RKO (cell line): Measurements from ENCODE around the gene KCTD12.

Experiments used
- DNase-seq: peaks from one replicate; pipeline ENCODE4 v3.0.0-alpha.2; 2016; ENCODE audit warnings: low spot score

KCTD12 gene

DNA sequence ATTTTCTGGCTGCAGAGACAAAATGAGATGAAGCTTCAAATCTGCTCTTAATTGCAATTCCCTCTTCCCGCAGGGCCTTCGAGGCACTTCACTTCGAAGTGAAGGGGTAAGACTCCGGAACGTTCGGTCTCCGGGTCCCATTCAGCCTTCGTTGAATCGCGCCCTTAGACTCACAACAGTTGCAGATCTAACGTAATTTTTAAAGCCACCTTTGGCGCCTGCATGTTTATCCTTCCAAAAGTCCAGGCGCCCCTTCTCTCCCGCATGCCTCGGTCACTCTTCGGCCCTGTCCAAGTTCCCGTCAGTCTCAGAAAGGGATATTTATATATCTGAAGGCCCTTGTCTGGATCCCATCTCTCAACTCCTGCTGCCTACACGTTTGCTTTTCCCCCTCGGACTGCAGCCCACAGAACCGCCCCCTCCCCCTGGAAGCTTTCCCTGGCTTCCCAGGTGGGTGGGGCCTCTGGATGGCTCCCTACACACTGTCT is 915 bp upstream of the KCTD12 start:
- no peak for DNase-seq

GRCh38 chr13:76886005-76886291 is 257 bp downstream of the KCTD12 start:
- DNase-seq: no peak

DNA sequence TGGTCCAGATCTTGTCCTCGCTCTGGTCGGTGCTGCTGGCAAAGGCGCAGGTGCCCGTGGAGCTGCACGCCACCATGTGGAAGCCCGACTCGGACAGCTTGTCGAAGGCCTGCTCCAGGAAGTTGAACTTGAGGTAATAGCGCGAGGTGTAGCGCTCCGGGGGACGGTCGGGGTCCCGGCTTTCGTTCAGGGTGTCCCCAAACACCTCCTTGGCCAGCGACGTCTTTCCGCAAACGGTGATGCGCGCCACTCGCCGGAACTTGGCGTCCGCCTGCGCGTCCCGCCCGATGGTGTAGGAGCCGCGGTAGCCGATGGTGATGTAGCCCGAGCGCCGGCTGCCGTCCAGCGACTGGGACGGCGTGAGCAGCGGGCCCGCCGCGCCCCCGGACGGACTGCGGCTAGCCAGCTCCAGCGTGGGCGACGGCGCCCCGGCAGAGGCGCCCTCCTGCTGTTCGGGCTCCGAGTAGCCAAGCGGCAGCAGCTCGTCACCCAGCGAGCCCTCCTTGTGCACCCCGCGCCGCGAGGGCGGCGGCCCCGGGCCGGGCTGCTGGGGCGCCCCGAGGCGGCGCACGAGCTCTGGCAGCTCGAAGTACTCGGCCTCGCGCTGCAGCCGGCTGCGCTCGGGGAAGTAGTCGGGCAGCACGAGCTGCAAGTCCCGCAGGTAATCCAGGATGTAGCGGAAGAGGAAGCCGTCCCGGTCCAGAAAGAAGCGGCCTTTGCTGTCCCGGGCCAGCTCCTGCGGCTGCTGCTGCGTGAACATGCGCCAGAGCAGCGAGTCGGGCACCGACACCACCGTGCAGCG is 801 bp downstream of the KCTD12 start:
- peak; percentile 57 for DNase-seq

DNA sequence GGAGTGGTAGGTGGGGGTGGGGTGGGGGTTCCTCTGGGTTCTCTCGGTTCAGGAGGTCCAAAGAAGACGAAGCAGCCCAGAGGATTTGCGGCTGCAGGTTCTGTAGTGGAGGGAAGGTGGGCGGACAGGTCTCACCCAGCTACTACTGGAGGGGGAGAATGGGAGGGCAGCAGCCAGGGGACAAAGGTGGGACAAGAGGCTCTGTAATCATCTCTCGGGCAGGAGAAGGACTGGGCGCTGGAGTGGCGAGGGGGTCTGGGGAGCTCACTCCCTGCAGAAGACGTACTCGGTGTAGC is 1.4 kb downstream of the KCTD12 start:
- DNase-seq: no peak

GRCh38 chr13:76884186-76884906 is 1.9 kb downstream of the KCTD12 start:
- peak; percentile 59 for DNase-seq

GRCh38 chr13:76883236-76883635 is 3.0 kb downstream of the KCTD12 start:
- DNase-seq: no peak

- DNase-seq: no peak
These were observed 3.8 kb downstream of the KCTD12 start for GRCh38 chr13:76882431-76882830.

- no peak for DNase-seq
These were observed 6.3 kb downstream of the KCTD12 start for GRCh38 chr13:76879883-76880270.

DNA sequence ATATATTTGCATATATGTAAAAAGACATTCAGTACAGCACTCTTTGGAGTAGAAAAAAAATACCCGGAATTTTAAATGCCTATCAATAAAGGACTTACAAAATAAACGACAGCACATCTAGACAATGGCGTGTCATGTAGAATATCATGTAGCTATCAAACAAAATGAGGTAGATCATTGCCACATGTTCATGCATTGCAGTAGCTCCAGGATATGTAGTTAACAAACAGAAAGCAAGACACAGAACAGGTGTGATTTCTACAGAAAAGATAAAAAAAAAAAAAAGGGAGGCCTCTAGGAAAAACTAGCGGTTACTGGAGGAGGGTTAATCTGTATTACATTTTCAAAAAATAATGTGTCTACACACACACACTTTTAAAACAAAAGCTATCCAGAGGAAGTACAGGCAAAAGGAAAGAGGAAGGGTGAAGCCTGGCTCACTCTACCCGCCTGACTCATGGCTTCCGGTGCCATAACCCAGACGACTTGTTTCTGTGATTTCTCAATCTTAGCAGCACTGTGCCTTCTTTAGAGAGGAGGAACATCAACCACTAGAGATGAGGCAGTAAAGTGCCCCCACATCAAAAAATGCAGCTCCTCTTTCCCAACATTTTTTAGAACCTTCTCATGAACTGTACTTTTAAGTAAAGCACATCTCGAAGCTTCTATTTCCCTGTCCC is 6.9 kb downstream of the KCTD12 start:
- peak; percentile 68 for DNase-seq

DNA sequence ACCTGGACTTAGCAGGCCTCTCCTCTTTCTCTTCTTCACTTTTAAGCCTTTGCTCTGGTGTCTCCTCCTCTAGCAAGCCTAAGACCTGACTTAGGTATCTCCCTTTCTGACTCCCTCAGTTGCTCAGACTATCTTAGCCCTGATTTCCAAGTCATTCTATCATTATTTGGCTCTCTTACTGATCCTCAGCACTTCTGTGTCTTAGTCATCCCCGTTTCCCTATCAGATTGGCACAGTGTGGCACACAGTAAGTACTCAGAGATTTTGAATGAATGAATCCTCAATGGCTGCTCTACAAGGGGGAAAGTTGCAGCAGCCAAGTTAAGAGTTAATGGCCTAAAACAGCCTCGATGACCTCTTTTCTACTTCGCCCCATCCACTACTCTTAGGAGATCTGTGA is 8.2 kb downstream of the KCTD12 start:
- no peak for DNase-seq

GRCh38 chr13:76875271-76875815 is 10.9 kb downstream of the KCTD12 start:
- DNase-seq: no peak

- no peak for DNase-seq
These were observed 11.7 kb downstream of the KCTD12 start for GRCh38 chr13:76874479-76874878.

DNA sequence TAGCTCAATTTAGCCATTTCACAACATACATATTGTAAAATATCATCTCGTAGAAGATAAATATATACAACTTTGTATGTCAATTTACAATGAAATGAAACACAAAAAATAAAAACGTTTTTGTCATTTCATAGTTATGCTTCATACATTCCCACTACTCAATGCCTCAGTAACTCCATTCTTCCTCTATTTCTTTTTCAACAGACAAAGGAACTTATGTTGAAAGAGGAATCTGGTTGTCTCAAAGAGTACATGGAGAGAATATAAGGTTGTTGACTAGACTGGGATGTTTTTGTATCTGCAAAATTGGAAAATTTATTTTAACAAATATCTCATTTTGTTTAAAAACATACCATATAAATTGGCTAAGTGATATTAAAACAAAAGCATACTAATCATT is 12.8 kb downstream of the KCTD12 start:
- DNase-seq: no peak

GRCh38 chr13:76872675-76873074 is 13.5 kb downstream of the KCTD12 start:
- DNase-seq: no peak

- DNase-seq: no peak
These were observed 14.8 kb downstream of the KCTD12 start for GRCh38 chr13:76871432-76871831.

DNA sequence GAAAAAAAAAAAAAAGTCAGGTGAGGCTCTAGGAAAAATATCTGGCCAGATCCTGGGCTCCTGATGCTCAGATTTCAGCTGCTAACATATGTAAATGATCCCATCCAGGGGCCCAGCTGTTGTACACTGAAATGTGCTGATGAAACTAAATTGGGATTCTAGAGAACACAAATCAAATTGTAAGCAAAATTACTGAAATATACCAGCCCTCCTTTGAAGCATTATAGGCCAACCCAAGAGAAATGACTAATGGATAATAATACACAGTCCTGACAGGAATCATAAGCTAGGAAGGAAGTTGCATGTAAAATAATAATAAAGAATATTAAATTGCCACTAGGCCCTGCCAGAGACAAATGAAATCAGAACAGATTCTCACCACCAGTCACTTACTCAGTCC is 17.8 kb downstream of the KCTD12 start:
- no peak for DNase-seq

DNA sequence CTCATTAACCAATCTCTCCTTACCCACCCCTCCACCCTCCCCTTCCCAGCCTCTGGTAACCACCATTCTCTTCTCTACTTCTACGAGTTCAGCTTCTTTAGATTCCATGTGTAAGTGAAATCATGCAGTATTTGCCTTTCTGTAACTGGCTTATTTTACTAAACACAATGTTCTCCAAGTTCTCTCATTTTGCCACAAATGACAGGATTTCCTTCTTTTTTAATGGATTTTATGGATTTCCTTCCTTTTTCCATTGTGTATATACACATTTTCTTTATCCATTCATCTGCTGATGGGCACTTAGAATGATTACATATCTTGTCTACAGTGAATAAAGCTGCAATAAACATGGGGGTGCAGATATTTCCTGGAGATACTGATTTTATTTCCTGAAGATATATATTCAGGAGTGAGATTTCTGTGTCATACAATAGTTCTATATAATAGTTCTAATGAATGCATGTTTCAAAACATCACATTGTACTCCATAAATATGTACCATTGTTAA is 20.2 kb downstream of the KCTD12 start:
- DNase-seq: no peak

DNA sequence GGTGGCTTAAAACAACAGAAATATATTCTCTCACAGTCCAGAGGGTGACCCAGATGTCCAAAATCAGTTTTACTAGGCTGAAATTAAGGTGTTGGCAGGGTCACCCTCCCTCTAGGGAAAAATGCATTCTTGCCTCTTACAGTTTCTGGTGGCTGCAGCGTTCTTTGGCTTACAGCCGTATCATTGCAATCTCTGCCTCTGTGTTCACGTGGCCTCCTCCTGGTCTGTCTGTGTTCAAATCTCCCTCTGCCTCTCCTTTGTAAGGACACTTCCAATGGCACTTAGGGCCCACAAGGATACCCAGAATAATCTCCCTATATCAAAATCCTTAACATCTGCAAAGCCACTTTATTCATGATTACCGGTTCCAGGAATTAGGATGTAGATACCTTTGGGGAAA is 21.1 kb downstream of the KCTD12 start:
- DNase-seq: no peak

DNA sequence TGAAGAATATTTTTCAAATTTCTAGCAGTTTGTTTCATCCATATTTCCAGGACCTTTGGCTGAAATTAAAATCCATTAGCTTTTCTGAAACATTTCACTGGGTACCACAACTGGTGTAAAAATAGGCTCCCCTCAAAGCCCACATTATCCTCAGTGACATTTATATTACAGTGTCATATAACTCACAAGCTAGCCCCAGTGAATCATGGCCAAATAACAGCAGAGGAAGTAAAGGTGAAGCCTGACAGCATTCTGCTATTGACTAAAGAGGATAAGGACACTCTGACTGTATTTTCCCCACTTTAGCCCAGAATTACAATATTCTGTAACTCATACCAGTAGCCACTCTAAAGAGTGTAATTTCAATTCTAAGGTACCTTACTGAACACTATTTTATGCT is 21.9 kb downstream of the KCTD12 start:
- no peak for DNase-seq

- no peak for DNase-seq
These were observed 23.2 kb downstream of the KCTD12 start for GRCh38 chr13:76863022-76863421.

DNA sequence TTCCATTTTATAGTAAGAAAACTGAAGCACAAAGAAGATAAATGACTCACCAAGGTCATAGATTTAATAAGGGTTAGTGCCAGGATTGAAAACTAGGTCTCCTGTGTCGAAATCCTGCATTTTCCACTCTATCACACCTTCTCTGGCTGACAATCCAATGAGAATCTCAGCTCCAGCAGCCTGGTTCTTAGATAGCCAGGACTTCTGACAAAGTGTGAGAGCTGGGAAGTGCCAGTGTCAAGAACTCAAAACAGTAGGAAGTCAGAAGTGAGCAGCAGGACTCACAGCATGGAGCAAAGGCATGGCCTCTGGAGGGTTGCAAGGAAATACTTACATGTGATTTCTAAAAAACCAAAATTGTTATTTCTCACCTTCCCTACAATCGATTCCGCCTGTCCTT is 24.3 kb downstream of the KCTD12 start:
- DNase-seq: no peak

DNA sequence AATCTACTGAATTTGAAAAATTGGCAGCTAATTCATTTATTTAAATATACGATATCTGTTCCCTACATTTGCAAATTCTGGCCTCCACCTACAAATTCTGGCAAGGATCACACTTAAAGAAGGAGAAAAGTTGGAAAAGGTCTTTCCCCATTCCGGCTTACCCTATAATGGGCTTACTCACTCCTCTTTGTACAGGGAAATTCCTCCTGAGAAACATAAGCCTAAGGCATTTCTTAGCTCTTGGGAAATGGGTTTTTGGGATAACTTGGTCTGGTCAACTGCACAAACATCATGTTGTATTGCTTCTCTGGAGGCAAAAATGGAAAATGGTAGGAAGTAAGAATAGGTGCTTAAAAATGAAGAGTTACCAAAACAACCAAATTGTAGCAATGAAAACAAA is 25.5 kb downstream of the KCTD12 start:
- no peak for DNase-seq

- DNase-seq: no peak
These were observed 31.3 kb downstream of the KCTD12 start for GRCh38 chr13:76854894-76855293.
